ENCODE measurements around the gene SEC24D. TPM values are rescaled to one million over a fixed set of nuclear protein-coding genes. Genes with fewer than 3 reads are reported as not detected.

The SEC24D gene
- total and polyA plus RNA-seq, 2 of the 8 experiments (the other 6 are each of a cell fraction or from before 2014, with no cell fraction given), result 28.9 to 91.6 TPM

DNA sequence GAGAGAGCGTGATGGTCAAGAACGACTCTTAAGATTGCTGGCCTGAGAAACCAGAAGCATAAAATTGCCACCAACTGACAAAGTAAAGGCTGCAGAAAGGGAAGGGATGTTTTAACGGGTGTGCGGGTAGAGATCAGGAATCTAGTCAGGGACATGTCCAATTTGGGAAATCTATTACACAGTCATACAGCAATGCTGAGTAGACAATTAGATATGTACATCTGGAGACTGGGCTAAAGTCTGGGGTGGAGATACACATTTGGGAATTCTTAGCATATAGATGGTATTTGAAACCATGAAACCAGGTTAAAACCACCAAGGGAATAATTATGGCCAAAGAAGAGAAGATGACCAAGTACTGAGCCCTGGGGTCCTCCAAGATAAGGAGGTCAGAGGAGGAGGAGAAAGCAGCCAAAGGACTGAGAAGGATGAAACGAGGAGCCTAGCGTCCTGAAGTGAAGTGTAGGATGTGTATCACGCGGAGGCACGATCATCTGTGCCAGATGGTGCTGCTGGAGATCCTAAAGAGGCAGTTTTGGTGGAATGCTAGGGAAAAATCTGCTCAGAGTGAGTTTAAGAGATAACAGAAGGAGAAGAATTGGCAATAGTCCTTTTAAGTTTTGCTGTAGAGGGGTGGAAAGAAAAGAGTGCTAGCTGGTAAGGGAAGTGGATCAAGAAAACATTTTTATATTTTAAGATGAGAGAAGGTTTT is 36.5 kb downstream of the SEC24D start:
- Histone ChIP-seq H3K4me2 (ENCODE audit: insufficient read depth in 1 of 2, low read depth in 2 of 2, low read length in 2 of 2) (no peak overlapping the region), H4K5ac (ENCODE audit: insufficient read length, low read depth, low read length) (no peak overlapping the region), H2AFZ (ENCODE audit: low read length) (no peak overlapping the region), H3K23ac (ENCODE audit: insufficient read length) (no peak overlapping the region), H3K36me3 (ENCODE audit: control insufficient read depth in 2 of 4, insufficient read depth in 4 of 4, low read length in 3 of 4) (peaks cover 12 to 62% (median 37%) of the 10 kb centered on the region in 4 experiments), H3K9ac (replicated peaks in 1 of 4; ENCODE audit: extremely low read depth in 1 of 4, low read depth in 3 of 4, low read length in 3 of 4) (no peak overlapping the region), H2BK5ac (ENCODE audit: low read depth, low read length) (no peak overlapping the region), H4K91ac (replicated peaks; ENCODE audit: insufficient read length, low read length) (no peak overlapping the region), H4K20me1 (replicated peaks in 1 of 2; ENCODE audit: control insufficient read depth in 1 of 2, insufficient read depth in 2 of 2, low read length in 2 of 2) (no peaks in the 10 kb centered on the region), H3K9me3 (ENCODE audit: insufficient read depth in 2 of 2, low read depth in 1 of 2, low read length in 1 of 2) (no peaks in the 10 kb centered on the region), H2BK12ac (ENCODE audit: low read depth, low read length) (no peak overlapping the region), H3K27me3 (replicated peaks in 1 of 4; ENCODE audit: control insufficient read depth in 3 of 4, extremely low read depth in 1 of 4, insufficient read depth in 3 of 4, low read length in 3 of 4) (no peaks in the 10 kb centered on the region), H3K79me1 (ENCODE audit: low read depth, low read length) (no peaks in the 10 kb centered on the region), H3K56ac (replicated peaks; ENCODE audit: insufficient read length, low read depth, low read length) (no peak overlapping the region), H3K18ac (ENCODE audit: extremely low read depth, low read length) (no peak overlapping the region), H4K8ac (ENCODE audit: extremely low read depth, insufficient read depth, low read length) (no peak overlapping the region), H3K27ac (ENCODE audit: low read depth, low read length) (no peak overlapping the region), H2AK5ac (ENCODE audit: low read depth, low read length) (no peak overlapping the region), H3K4me1 (replicated peaks in 1 of 4; ENCODE audit: control insufficient read depth in 3 of 4, insufficient read depth in 4 of 4, low read length in 3 of 4) (peaks cover 0 to 5% (median 1%) of the 10 kb centered on the region in 4 experiments; a peak in 3 of 7 replicates), H2BK15ac (ENCODE audit: low read length) (no peak overlapping the region), H3K14ac (ENCODE audit: insufficient read length) (no peak overlapping the region), H2BK20ac (ENCODE audit: low read length) (no peak overlapping the region), H2BK120ac (replicated peaks; ENCODE audit: low read depth, low read length) (no peak overlapping the region), H3K4ac (replicated peaks; ENCODE audit: insufficient read length, low read depth, low read length) (no peak overlapping the region), H3K23me2 (ENCODE audit: low read depth, low read length) (no peaks in the 10 kb centered on the region), H3K79me2 (ENCODE audit: control insufficient read depth in 1 of 2, insufficient read depth in 2 of 2, low read length in 2 of 2) (no peaks in the 10 kb centered on the region), H3K4me3 (ENCODE audit: extremely low read depth in 1 of 4, insufficient read depth in 2 of 4, low read depth in 3 of 4, low read length in 4 of 4) (no peak overlapping the region)
- TF ChIP-seq POU5F1 (IDR thresholded peaks at IDR 0.05; ENCODE audit: low read depth, low read length), result no peak
- 97% methylated on average over 9 of the region's 9 CpGs; no CpG with 5 or more reads in 1 of the 2 experiments for WGBS, 2 experiments (ENCODE audit: extremely low coverage in 1 of 2, insufficient coverage in 1 of 2, insufficient read length in 1 of 2, insufficient replicate concordance in 2 of 2, low coverage in 1 of 2, low lambda C conversion rate in 2 of 2, missing lambda C conversion rate in 1 of 2)
- ChIA-PET POLR2A (ENCODE audit: partially characterized antibody) (interaction anchor here (1.3 kb wide), 1 partner anchor 37 kb away, joined by 3 read pairs; no protein-coding TSS in a partner anchor), CTCF (ENCODE audit: partially characterized antibody) (interaction anchor here (0.6 to 2.6 kb wide), 14 partner anchors 10 to 444 kb away, joined by 3 to 7 read pairs (median 4); partner anchors contain the start of gene SYNPO2)
- FAIRE-seq (no peak), DNase-seq (ENCODE audit: low read depth in 1 of 2, low spot score in 2 of 2) (no peak)
